HCT116 (cell line): ENCODE measurements around the gene ZNF674. TPM values are rescaled to one million over a fixed set of nuclear protein-coding genes. Genes with fewer than 3 reads are reported as not detected.
"Not testable (repeated sequence)": the region's sequence is repeated elsewhere in the genome, so short reads cannot be mapped to it uniquely, and the experiment has no call there.

Experiments used
- ATAC-seq: fragments of 200-7000 bp; cut with Tn5 transposase; 2 replicates; pipeline ENCODE4 v1.9.1; 2020; ENCODE audit warnings: mild to moderate bottlenecking, moderate library complexity
- BruUV-seq: library from RNA; stranded (reverse); fragments of 400-500 nt; replicated peaks from 2 replicates; lab custom pipeline; 2021; lab: Mats Ljungman, UMichigan
- CTCF ChIA-PET: fragments of 300-600 bp; sonication (Branson Sonifier 250); formaldehyde crosslinking; loops from one replicate; lab custom pipeline; 2021; ENCODE audit warnings: antibody characterized with exemption; lab: Charles Lee
- POLR2A ChIA-PET: fragments of 300-600, 350-600 bp; sonication (Branson Sonifier 250); formaldehyde crosslinking; loops from one replicate; lab custom pipeline; 2021; ENCODE audit warnings: antibody characterized with exemption; lab: Charles Lee
- RAD21 ChIA-PET, 2 experiments: fragments of 300-600 bp; sonication (Branson Sonifier 250); formaldehyde crosslinking; loops; one replicate each; lab custom pipeline; 2023; ENCODE audit warnings: low total read pairs in 2 of 2; ENCODE audit not compliant: uncharacterized antibody in 2 of 2, unreplicated experiment in 2 of 2, low non-redundant PET in 1 of 2; lab: Charles Lee
- DNase-seq: peaks from one replicate; pipeline ENCODE4 v3.0.0-alpha.2; 2010; ENCODE audit warnings: low read depth, low spot score
- H2AFZ ChIP-seq: fragments of 200-600 bp; shearing (Covaris generic), sonication (generic); 2 replicates; pipeline ENCODE4 v1.6.1; 2017; ENCODE audit warnings: low read depth, mixed run types, mixed read lengths, antibody characterized with exemption, low read length; ENCODE audit not compliant: poor library complexity, severe bottlenecking
- H3K27ac ChIP-seq: 2 replicates; pipeline ENCODE4 v1.5.1; 2012; ENCODE audit warnings: low read depth, low read length
- H3K27me3 ChIP-seq: fragments of 200-600 bp; sonication (generic); 2 replicates; pipeline ENCODE4 v1.6.1; 2016; ENCODE audit warnings: mixed run types, low read length, mixed read lengths; ENCODE audit not compliant: insufficient read depth
- H3K36me3 ChIP-seq, 2 experiments: fragments of 200-500 bp in 1 of 2; fragments of 200-600 bp in 1 of 2; sonication (Bioruptor generic) in 1 of 2; sonication (generic) in 1 of 2; 2 replicates each; pipeline versions ENCODE4 v1.5.1 to v1.6.1; 2014 to 2016; ENCODE audit warnings: low read length in 2 of 2, inconsistent platforms in 1 of 2, mixed read lengths in 1 of 2, mixed run types in 1 of 2; ENCODE audit not compliant: insufficient read depth in 2 of 2, control insufficient read depth in 1 of 2
- H3K4me1 ChIP-seq, 2 experiments: fragments of 200-600 bp in 1 of 2; sonication (generic) in 1 of 2; 2 replicates each; pipeline versions ENCODE4 v1.5.1 to v1.6.1; 2012 to 2017; ENCODE audit warnings: low read length in 2 of 2, inconsistent platforms in 1 of 2, mild to moderate bottlenecking in 1 of 2, mixed read lengths in 1 of 2, mixed run types in 1 of 2, moderate library complexity in 1 of 2; ENCODE audit not compliant: insufficient read depth in 2 of 2, control insufficient read depth in 1 of 2
- H3K4me2 ChIP-seq: fragments of 200-600 bp; sonication (generic); 2 replicates; pipeline ENCODE4 v1.6.1; 2017; ENCODE audit warnings: mixed run types, low read length, mixed read lengths
- H3K4me3 ChIP-seq, 2 experiments: fragments of 200-600 bp in 1 of 2; sonication (generic) in 1 of 2; replicated peaks in 1 of 2; 2 replicates each; pipeline ENCODE4 v1.5.1; 2011 to 2016; ENCODE audit warnings: low read length in 2 of 2, control low read depth in 1 of 2, low read depth in 1 of 2, mild to moderate bottlenecking in 1 of 2, mixed read lengths in 1 of 2, mixed run types in 1 of 2
- H3K79me2 ChIP-seq: fragments of 200-600 bp; sonication (generic); 2 replicates; pipeline ENCODE4 v1.6.1; 2017; ENCODE audit warnings: mild to moderate bottlenecking, mixed run types, low read length, moderate library complexity, mixed read lengths; ENCODE audit not compliant: insufficient read depth
- H3K9ac ChIP-seq: fragments of 200-600 bp; sonication (generic); 2 replicates; pipeline ENCODE4 v1.6.1; 2016; ENCODE audit warnings: low read length, mixed read lengths
- H3K9me2 ChIP-seq: fragments of 200-600 bp; sonication (generic), shearing (Covaris generic); 2 replicates; pipeline ENCODE4 v1.6.1; 2017; ENCODE audit warnings: mixed run types, mild to moderate bottlenecking, moderate library complexity; ENCODE audit not compliant: insufficient read depth
- H3K9me3 ChIP-seq, 2 experiments: fragments of 200-500 bp in 1 of 2; fragments of 200-600 bp in 1 of 2; sonication (Bioruptor generic) in 1 of 2; sonication (generic) in 1 of 2; 2 replicates each; pipeline ENCODE4 v1.6.1; 2014 to 2017; ENCODE audit warnings: low read length in 2 of 2, mixed read lengths in 2 of 2, inconsistent platforms in 1 of 2, low read depth in 1 of 2, mild to moderate bottlenecking in 1 of 2, mixed run types in 1 of 2, moderate library complexity in 1 of 2; ENCODE audit not compliant: control insufficient read depth in 1 of 2, insufficient read depth in 1 of 2
- H4K20me1 ChIP-seq: fragments of 200-600 bp; sonication (generic), shearing (Covaris generic); 2 replicates; pipeline ENCODE4 v1.6.1; 2017; ENCODE audit warnings: mixed run types, mild to moderate bottlenecking, moderate library complexity; ENCODE audit not compliant: insufficient read depth
- EGR1 ChIP-seq: IDR thresholded peaks from 2 replicates; pipeline ENCODE4 v1.6.1; 2012; ENCODE audit warnings: low read depth
- ELF1 ChIP-seq: IDR thresholded peaks from 2 replicates; pipeline ENCODE4 v1.6.1; 2012; ENCODE audit warnings: low read depth, borderline replicate concordance
- EZH2 ChIP-seq: fragments of 200-600 bp; sonication (generic); IDR thresholded peaks from 2 replicates; pipeline ENCODE4 v1.6.1; 2017; ENCODE audit warnings: antibody characterized with exemption, mixed run types
- EZH2phosphoT487 ChIP-seq: fragments of 200-600 bp; IDR thresholded peaks from 2 replicates; pipeline ENCODE4 v1.6.1; 2018; ENCODE audit warnings: antibody characterized with exemption, borderline replicate concordance
- POLR2AphosphoS5 ChIP-seq: IDR thresholded peaks from 2 replicates; pipeline ENCODE4 v1.6.1; 2011; ENCODE audit warnings: mild to moderate bottlenecking, low read depth, low read length, moderate library complexity
- SIN3A ChIP-seq: IDR thresholded peaks from 2 replicates; pipeline ENCODE4 v1.6.1; 2012; ENCODE audit warnings: low read depth
- SRF ChIP-seq: IDR thresholded peaks from 2 replicates; pipeline ENCODE4 v1.6.1; 2012; ENCODE audit warnings: low read depth
- intact Hi-C: fragments of 100-400 bp; cut with micrococcal nuclease; formaldehyde crosslinking; loops from 2 replicates; pipeline ENCODE4 v1.10.0; 2022
- total RNA-seq: library from RNA; stranded (reverse); gene quantifications from one replicate; pipeline ENCODE4 v1.2.1, GENCODE V29; 2021; ENCODE audit not compliant: unreplicated experiment
- TF ChIP-seq, protein P1 (sequence below): IDR thresholded peaks from 2 replicates; pipeline ENCODE4 v1.6.1; 2012
- TF ChIP-seq, protein P2 (sequence below), 3 experiments: fragments of 200-600 bp in 1 of 3; sonication (generic) in 1 of 3; IDR thresholded peaks in 2 of 3; conservative IDR thresholded peaks in 1 of 3; 2 replicates each; pipeline ENCODE4 v1.5.1; 2012 to 2017; ENCODE audit warnings: low read depth in 2 of 3, low read length in 2 of 3, antibody characterized with exemption in 1 of 3, borderline replicate concordance in 1 of 3, control low read depth in 1 of 3, mild to moderate bottlenecking in 1 of 3, mixed read lengths in 1 of 3, mixed run types in 1 of 3, moderate library complexity in 1 of 3; ENCODE audit not compliant: insufficient read depth in 1 of 3
- TF ChIP-seq, protein P3 (sequence below): IDR thresholded peaks from 2 replicates; pipeline ENCODE4 v1.6.1; 2012; ENCODE audit warnings: low read depth

Gene ZNF674
- total RNA-seq, 1 experiment from 2014 or later = 5.2 TPM

DNA sequence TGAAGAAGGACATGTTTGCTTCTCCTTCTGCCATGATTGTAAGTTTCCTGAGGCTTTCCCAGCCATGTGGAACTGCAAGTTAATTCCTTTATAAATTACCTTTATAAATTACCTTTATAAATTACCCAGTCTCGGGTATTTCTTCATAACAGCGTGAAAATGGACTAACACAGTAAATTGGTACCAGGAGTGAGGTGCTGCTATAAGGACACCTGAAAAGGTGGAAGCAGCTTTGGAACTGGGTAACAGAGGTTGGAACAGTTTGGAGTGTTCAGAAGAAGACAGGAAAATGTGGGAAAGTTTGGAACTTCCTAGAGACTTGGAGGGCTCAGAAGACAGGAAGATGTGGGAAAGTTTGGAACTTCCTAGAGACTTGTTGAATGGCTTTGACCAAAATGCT, 66.6 kb downstream of the ZNF674 start:
- H3K79me2 ChIP-seq, H3K9ac ChIP-seq, H3K4me2 ChIP-seq, H3K36me3 ChIP-seq, CTCF ChIA-PET, H3K9me2 ChIP-seq, H3K4me3 ChIP-seq, POLR2A ChIA-PET, intact Hi-C loops, H4K20me1 ChIP-seq, RAD21 ChIA-PET, H3K9me3 ChIP-seq, ATAC-seq, H3K27ac ChIP-seq, H3K27me3 ChIP-seq, H2AFZ ChIP-seq, DNase-seq, BruUV-seq, H3K4me1 ChIP-seq: not testable (repeated sequence)

DNA sequence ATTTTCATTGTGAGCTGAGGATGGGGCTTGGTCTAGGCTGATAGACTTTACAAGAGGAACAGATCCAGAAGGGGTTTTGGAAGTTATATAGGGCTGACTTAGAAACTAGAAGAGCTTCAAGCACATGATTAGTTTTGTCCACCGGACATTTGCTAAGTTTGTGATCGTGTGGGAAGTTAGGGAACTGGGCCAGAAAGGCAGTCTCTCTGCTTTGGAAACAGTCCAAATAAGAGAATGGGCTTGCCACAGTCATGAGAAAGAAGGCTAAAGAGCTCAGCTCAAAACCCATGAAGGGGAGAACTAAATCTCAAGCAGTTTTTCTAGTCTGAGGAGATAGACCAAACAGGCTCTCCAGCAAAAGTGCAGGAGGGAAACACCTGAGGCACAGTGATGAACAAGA, 67.8 kb downstream of the ZNF674 start:
- H3K4me2 ChIP-seq = no peak overlapping the region
- intact Hi-C loops = no loop called here
- no peak overlapping the region for H3K4me3 ChIP-seq
- ChIA-PET RAD21 (no interaction called here), CTCF (no interaction called here), POLR2A (no interaction called here)
- no peak overlapping the region for H3K27ac ChIP-seq
- no peaks in the 10 kb centered on the region for H4K20me1 ChIP-seq
- DNase-seq (no peak), ATAC-seq (no peak)
- H3K9ac ChIP-seq = no peak overlapping the region
- H2AFZ ChIP-seq = no peak overlapping the region
- no TSS peak for BruUV-seq
- peaks cover 0 to 3% of the 10 kb centered on the region in 2 experiments; a peak in 1 of 4 replicates for H3K36me3 ChIP-seq
- TF ChIP-seq, protein P1, sequence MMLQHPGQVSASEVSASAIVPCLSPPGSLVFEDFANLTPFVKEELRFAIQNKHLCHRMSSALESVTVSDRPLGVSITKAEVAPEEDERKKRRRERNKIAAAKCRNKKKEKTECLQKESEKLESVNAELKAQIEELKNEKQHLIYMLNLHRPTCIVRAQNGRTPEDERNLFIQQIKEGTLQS = no peak
- TF ChIP-seq, protein P2, sequence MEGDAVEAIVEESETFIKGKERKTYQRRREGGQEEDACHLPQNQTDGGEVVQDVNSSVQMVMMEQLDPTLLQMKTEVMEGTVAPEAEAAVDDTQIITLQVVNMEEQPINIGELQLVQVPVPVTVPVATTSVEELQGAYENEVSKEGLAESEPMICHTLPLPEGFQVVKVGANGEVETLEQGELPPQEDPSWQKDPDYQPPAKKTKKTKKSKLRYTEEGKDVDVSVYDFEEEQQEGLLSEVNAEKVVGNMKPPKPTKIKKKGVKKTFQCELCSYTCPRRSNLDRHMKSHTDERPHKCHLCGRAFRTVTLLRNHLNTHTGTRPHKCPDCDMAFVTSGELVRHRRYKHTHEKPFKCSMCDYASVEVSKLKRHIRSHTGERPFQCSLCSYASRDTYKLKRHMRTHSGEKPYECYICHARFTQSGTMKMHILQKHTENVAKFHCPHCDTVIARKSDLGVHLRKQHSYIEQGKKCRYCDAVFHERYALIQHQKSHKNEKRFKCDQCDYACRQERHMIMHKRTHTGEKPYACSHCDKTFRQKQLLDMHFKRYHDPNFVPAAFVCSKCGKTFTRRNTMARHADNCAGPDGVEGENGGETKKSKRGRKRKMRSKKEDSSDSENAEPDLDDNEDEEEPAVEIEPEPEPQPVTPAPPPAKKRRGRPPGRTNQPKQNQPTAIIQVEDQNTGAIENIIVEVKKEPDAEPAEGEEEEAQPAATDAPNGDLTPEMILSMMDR (IDR thresholded peaks at IDR 0.05 in 2 of 3, conservative IDR thresholded peaks at IDR 0.05 in 1 of 3; ENCODE audit: borderline replicate concordance in 1 of 3, insufficient read depth in 1 of 3, low read depth in 2 of 3, low read length in 2 of 3) = no peak
- no peak for TF ChIP-seq EZH2
- TF ChIP-seq SRF = no peak
- no peak for TF ChIP-seq ELF1
- TF ChIP-seq EZH2phosphoT487 = no peak
- TF ChIP-seq, protein P3, sequence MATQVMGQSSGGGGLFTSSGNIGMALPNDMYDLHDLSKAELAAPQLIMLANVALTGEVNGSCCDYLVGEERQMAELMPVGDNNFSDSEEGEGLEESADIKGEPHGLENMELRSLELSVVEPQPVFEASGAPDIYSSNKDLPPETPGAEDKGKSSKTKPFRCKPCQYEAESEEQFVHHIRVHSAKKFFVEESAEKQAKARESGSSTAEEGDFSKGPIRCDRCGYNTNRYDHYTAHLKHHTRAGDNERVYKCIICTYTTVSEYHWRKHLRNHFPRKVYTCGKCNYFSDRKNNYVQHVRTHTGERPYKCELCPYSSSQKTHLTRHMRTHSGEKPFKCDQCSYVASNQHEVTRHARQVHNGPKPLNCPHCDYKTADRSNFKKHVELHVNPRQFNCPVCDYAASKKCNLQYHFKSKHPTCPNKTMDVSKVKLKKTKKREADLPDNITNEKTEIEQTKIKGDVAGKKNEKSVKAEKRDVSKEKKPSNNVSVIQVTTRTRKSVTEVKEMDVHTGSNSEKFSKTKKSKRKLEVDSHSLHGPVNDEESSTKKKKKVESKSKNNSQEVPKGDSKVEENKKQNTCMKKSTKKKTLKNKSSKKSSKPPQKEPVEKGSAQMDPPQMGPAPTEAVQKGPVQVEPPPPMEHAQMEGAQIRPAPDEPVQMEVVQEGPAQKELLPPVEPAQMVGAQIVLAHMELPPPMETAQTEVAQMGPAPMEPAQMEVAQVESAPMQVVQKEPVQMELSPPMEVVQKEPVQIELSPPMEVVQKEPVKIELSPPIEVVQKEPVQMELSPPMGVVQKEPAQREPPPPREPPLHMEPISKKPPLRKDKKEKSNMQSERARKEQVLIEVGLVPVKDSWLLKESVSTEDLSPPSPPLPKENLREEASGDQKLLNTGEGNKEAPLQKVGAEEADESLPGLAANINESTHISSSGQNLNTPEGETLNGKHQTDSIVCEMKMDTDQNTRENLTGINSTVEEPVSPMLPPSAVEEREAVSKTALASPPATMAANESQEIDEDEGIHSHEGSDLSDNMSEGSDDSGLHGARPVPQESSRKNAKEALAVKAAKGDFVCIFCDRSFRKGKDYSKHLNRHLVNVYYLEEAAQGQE = no peak
- TF ChIP-seq SIN3A = no peak
- no peak for TF ChIP-seq POLR2AphosphoS5
- TF ChIP-seq EGR1 = no peak
- no peaks in the 10 kb centered on the region for H3K4me1 ChIP-seq
- no peaks in the 10 kb centered on the region for H3K79me2 ChIP-seq
- H3K27me3 ChIP-seq = no peaks in the 10 kb centered on the region
- H3K9me3 ChIP-seq = no peaks in the 10 kb centered on the region
- H3K9me2 ChIP-seq = no peaks in the 10 kb centered on the region
